ENCODE results near the gene ABCB10.

DNA sequence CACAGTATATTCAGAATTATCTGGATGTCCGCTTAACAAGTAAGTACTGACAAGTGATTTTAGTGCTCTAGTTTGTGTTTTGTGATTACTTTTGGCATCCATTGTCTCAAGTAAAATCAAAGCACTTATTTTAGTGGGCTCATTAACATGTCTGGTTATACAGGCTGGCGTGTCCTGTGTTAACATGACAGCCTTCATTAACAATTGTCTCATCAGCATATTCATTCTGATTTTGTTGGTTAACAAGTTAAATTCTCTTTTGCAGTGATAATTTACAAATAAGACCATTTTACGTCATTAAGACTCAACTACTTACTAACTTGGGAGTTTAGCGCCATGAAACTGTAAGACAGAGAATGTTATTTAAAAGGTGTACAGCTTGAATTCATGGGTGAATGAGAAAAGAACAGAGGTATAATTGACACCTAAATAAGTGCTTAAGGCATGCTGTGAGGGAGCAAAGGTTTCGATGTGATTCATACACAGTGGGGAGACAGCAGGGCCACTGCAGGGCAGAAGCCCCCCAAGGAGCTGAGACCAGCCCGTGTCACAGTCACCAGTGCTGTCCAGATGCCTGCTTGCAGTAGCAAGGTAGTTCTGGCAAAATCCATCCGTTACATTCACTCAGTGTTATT, 45.0 kb upstream of the ABCB10 start:
- TF ChIP-seq, protein P1, sequence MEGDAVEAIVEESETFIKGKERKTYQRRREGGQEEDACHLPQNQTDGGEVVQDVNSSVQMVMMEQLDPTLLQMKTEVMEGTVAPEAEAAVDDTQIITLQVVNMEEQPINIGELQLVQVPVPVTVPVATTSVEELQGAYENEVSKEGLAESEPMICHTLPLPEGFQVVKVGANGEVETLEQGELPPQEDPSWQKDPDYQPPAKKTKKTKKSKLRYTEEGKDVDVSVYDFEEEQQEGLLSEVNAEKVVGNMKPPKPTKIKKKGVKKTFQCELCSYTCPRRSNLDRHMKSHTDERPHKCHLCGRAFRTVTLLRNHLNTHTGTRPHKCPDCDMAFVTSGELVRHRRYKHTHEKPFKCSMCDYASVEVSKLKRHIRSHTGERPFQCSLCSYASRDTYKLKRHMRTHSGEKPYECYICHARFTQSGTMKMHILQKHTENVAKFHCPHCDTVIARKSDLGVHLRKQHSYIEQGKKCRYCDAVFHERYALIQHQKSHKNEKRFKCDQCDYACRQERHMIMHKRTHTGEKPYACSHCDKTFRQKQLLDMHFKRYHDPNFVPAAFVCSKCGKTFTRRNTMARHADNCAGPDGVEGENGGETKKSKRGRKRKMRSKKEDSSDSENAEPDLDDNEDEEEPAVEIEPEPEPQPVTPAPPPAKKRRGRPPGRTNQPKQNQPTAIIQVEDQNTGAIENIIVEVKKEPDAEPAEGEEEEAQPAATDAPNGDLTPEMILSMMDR (conservative IDR thresholded peaks at IDR 0.05; ENCODE audit: low read depth, low read length), result no peak
- TF ChIP-seq EZH2 (IDR thresholded peaks at IDR 0.05; ENCODE audit: borderline replicate concordance, low read depth, low read length, poor library complexity, severe bottlenecking), result no peak

All from A673 (cell line).